Right forelimb (tissue), 1 donor: ENCODE measurements around the gene ARHGAP26.
A peak's percentile ranks its signal among the peaks of the same experiment; 100 is the strongest.

ENCODE experiments used
- DNase-seq: peaks from one replicate; pipeline ENCODE4 v3.0.0-alpha.2; 2018

ARHGAP26 gene

DNA sequence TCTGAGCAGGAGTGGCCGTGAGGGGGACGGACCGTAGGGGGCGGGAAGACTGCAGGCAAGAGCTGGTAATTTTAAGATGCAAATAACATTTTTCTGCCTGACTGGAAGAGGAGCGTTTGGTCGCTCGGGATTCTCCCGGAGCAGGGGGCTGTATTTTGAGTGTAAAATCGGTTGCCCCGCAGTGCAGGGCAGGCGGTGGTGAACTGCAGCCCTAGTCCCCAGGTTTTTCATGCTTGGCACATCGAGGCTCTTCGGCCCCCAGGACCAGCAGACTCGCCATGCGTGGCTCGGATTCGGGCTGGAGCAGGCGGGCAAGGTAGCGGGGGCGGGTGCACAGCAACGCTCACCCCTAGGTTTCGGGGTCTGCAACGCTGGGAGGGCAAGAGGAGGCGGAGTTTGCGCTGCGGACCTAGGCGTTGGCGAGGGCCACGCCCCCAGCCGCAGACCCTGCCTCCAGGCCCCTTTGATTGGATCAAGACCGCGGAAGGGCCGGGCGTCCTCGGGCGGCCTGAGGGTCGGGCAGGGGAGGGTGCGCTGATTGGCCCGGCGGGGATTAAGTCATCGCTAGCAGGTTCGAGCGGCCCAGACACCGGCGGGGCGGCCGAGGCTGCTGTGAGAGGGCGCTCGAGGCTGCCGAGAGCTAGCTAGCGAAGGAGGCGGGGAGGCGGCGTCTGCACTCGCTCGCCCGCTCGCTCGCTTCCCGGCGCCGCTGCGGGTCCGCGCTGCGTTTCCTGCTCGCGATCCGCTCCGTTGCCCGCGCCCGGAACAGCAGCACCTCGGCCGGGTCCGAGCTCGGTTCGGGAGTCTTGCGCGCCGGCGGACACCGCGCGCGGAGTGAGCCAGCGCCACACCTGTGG, at the start of gene ARHGAP26:
Gene ARHGAP26 (plus strand): TSS at position 585 of the 857 bp plus-strand sequence. CDS start 385 bp downstream, outside the sequence.
- DNase-seq = peak; percentile 97

DNA sequence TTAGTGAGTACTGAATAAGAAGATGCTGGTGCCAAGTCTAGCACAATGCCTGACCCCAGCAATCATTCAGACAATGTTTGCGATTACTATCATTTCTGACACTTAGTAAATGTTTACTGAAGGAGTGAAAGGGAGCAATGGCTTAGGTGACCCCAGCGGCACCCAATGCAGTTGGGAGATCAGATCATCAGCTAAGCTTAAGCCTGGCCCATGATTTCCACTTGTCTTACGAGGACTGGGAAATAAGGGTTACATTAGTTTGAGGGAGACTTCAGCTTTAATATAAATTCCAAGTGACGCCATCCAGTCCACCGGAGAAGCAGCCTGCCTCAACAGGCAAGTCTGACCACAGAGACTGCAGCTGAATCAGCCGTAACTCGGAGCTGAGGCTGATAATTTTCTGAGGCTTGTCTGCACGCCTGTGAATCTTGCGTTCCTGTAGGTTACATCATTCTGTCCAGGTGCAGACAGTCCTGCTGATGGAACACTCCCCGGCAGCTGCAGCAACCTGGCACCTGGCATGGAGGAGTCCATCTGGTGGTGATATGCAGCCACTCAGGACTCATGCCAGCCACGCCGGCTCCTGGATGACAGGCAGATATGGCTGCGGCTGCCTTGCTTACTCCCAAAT, 49.4 kb upstream of the ARHGAP26 start:
- DNase-seq = no peak

DNA sequence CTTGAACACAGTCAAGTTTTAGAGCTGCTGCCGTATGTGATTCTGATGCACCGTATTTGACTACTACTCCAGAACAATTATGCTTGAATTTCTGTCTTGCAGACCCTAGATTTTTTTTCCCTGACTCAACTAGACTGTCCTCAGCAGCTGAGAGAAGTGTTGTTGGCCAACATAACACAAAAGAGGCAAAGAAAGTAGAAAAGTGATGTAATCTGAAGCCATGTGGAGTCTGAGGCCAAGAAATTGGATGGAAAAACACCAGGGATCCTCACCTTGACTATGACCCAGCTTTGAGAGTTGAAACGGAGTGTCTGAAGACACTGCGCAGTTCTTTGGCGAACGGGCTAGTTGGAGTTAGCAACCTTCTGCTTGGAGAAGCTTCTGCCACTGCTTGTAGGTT, 48.0 kb upstream of the ARHGAP26 start:
- DNase-seq = no peak

DNA sequence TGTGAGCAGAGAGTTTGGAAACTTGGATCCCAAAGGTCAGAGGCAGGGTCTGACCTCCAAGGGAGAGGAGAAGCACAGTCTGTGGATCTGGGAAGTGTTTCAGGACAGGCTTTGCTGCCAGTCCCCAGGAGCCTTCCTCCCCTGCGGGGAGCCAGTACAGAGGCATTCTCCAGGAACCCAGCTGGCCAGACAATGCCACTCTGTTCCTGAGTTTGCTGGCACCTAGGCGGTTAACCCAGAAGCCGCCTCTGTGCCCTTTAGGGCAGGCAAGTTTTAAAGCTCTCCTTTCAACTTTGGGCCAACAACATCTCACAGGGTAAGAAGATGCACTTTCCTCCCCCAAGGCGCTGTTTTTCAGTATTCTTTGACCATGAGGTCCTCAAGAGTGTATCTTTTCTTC, 47.3 kb upstream of the ARHGAP26 start:
- no peak for DNase-seq

- DNase-seq = no peak
These were observed 45.4 kb upstream of the ARHGAP26 start for GRCh38 chr5:142724821-142725220.

- no peak for DNase-seq
These were observed 44.7 kb upstream of the ARHGAP26 start for GRCh38 chr5:142725231-142726187.

DNA sequence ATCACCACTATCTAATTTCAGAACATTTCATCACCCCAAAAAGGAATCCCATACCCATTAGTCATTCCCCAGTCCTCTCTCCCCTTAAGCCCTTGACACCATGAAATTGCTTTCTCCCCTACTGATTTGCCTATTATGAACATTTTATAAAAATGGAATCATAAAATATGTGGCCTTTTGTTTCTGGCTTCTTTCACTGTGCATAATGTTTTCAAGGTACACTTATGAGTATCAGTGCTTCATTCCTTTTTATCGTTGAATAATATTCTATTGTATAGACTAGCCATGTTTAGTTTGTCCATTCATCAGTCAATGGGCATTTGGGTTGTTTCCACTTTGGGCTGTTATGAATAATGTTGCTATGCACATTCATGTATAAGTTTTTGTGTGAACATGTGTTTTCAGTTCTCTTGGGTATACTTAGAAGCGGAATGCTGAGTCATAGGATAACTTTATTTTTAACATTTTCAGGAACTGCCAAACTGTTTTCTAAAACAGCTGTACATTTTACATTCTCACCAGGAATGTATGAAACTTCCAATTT, 43.9 kb upstream of the ARHGAP26 start:
- no peak for DNase-seq

DNA sequence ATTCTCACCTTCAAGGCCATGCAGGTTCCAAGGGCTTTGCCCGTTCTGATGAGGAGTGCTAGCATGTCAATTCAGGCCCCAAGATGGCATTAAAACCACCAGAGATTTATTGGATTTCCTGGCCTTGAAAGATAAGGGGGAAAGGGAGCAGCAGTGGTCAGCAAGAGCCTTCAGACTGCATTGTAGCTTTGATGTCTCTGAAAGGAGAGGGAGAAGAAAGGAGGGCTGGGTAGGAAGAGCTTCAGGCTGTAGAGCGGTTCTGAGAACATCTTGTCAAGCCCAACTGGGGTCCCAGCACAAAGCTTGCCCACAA, 42.5 kb upstream of the ARHGAP26 start:
- no peak for DNase-seq

GRCh38 chr5:142735323-142736246, 34.6 kb upstream of the ARHGAP26 start:
- DNase-seq = no peak

DNA sequence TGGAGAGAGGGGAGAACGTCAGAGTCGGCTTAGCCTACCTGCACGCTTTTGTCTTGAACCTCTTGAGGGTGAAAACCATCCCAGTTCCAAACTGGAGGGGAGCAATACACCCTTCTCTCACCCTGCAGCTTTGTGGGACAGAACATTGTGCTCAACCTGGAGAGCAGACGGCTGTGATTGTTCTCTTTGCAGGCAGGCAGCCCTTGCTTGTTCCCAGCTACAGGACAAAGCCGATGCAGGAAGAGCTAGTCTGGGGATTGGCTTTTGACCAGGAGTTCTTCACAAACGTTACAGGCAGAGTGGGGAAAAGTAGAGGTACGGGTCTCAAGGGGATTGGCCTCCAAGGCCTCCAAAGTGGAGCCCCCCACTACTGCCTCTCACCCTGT, 33.9 kb upstream of the ARHGAP26 start:
- no peak for DNase-seq

GRCh38 chr5:142737179-142737578, 33.0 kb upstream of the ARHGAP26 start:
- no peak for DNase-seq

DNA sequence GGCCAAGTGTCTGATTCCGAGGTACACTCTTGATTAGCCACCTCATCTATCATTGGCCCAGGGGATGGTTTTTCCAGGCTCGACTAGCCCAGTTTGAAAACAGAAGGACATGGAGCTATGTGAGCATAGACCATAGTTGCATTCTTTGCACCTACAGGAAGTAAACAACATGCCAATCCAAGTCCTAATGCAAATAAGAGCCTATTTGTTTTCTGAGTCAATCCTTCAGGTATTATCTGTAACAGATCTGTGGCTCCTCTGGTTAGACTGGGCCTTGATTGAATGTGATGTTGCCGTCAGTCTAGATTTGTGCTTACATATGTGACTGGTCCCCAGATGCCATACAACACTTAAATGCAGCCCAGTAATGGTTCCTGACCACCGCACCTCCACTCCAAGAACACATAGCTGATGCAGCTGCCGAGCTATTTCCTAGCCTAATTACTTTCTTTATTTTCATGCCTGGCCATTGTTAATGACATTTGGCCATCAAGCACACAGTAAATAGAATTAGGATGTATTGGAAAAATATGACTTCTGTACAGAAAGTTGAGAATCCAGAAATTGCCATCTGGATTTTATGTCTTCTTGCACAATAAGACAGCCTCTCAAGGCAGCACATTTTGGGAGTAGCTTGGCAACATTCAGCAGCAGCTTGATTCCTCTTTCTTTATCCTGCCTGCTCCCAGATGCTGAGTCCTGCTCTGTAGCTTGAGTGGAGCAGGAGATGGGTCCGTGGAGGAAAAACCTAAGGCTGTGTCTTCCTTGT, 29.5 kb upstream of the ARHGAP26 start:
- no peak for DNase-seq

DNA sequence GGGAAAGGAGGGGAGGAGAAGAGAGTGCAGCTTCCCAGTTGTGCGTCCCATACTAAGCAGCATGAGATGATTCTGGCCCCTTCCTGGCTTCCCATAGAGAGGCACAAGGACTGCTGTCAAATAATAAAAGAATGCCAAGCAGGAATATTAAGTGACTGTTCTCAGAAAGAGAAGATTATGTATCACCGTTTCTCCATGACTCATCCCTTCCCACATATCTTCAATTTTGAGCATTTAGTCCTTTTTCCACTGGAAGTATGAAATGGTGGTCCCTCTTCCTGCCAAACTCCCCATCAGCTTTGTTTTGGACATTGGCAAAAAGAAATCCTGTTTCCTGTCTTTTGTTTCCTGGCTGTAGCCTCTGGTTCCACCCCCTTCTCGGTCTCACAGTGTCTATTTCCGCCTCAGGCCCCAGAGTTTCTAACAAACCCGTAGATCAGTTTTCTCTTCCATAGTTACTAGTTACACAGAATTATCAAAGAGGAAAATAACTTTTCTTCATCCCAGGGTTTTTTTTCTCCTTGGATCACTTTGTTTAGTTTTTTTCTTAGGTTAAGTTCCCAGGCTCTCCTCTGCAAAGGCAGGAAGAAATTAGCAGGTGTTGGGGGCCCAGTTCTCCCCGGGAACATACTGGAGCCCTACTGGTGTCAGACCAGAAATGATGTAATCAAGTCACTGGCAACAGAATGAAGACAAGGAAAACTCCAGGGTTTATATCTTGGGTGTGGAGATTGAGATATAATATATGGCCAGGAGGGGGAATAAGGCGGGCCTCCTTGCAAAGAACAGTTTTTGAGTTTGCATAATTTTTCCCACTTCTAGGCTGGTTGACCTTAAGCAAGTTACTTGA, 26.4 kb upstream of the ARHGAP26 start:
- DNase-seq = no peak

DNA sequence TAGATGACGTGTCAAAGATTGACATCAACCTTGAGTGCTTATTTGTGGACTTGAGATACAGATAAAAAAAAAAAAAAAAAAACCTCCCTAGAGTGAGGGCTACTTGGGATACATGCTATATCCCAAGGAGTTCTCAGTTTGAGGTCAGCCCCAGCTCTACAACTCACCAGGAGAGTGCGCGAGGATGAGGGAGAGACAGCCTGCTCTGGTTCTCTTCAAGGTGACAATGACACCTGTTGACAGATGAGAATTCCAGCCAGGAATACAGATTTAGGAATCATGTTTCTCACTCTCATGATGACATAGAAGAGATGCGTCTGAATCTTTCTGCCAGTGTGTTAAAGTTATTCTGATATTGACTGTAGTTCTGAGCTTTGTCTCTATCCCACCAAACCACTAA, 24.9 kb upstream of the ARHGAP26 start:
- DNase-seq = no peak

- no peak for DNase-seq
These were observed 23.4 kb upstream of the ARHGAP26 start for GRCh38 chr5:142746532-142747433.

DNA sequence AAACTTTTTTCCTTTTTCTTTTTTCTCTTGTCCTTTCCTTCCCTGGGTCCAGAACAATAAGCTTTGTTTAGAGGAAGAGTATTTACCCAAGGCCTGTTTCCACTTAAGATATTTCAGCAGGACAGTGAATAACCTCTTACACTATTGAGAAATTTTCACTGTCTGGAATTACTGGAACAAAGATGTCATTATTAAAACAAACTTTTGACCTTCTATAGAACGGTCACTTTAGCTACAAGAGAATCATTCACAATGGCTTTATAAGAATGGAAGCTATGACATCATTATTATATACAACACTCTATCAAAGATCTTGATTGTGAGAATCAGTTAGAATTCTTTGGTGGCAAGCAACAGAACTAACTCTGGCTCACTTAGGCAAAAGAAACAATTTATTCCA, 22.0 kb upstream of the ARHGAP26 start:
- no peak for DNase-seq

- DNase-seq = no peak
These were observed 21.5 kb upstream of the ARHGAP26 start for GRCh38 chr5:142748568-142749249.

GRCh38 chr5:142749321-142749720, 20.9 kb upstream of the ARHGAP26 start:
- no peak for DNase-seq
